Ovary (tissue), 3 donors: ENCODE results near the gene SHF.

ENCODE experiments used
- CTCF ChIP-seq, 3 donors: fragments of 450-650 bp in 2 of 3; fragments of 200-600 bp in 1 of 3; IDR thresholded peaks; one replicate each; pipeline versions ENCODE4 v1.5.1 to v1.8.0; 2016 to 2022; ENCODE audit warnings: antibody characterized with exemption in 3 of 3, mild to moderate bottlenecking in 1 of 3
- POLR2A ChIP-seq: fragments of 450-650 bp; IDR thresholded peaks from one replicate; pipeline ENCODE4 v1.6.1; 2017; ENCODE audit warnings: antibody characterized with exemption, mild to moderate bottlenecking, moderate library complexity
- donor health status: DM: no; HTN: no; CAD: no.

GRCh38 chr15:45221967-45222366 lies 34.2 kb upstream of the SHF start:
- TF ChIP-seq CTCF (IDR thresholded peaks at IDR 0.05) (no peak), POLR2A (no peak)
